ENCODE measurements around the gene CNN3. TPM values are rescaled to one million over a fixed set of nuclear protein-coding genes. Genes with fewer than 3 reads are reported as not detected.

Gene CNN3
- total and polyA plus RNA-seq, 2 of the 4 experiments (the other 2 are of a cell fraction): 249 to 552 TPM

- Histone ChIP-seq H3K27ac (ENCODE audit: insufficient read depth, low read length) (no peak overlapping the region), H3K4me3 (ENCODE audit: insufficient read depth, low read depth, low read length) (no peak overlapping the region), H2BK120ac (ENCODE audit: low read depth, low read length) (peak overlapping the region; percentile 85), H3K4me1 (ENCODE audit: control insufficient read depth, insufficient read depth, low read length) (peaks cover 14% of the 10 kb centered on the region), H3K18ac (ENCODE audit: low read depth, low read length) (peak overlapping the region; percentile 61; the same call in 1 of the 2 replicates), H2BK15ac (ENCODE audit: low read depth, low read length) (0 out of 3 replicates have a peak overlapping the region, but pooled peaks have one; percentile 15), H3K79me1 (ENCODE audit: low read depth in 1 of 2, low read length in 2 of 2) (no peaks in the 10 kb centered on the region; a peak in 1 of 4 replicates), H3K4ac (ENCODE audit: low read depth, low read length) (peak overlapping the region; percentile 39; the same call in 1 of the 2 replicates), H2AK9ac (replicated peaks; ENCODE audit: low read depth, low read length, poor library complexity) (no peak overlapping the region), H4K91ac (ENCODE audit: insufficient read depth, low read depth, low read length) (no peak overlapping the region), H3K27me3 (ENCODE audit: control insufficient read depth, insufficient read depth, low read length) (no peaks in the 10 kb centered on the region), H4K8ac (ENCODE audit: low read depth in 2 of 2, low read length in 2 of 2) (peak overlapping the region in 1 of 2 experiments; percentile 57; a peak in 3 of 4 replicates), H2BK20ac (ENCODE audit: low read depth, low read length) (peak overlapping the region; percentile 87; the same call in 1 of the 2 replicates), H4K5ac (ENCODE audit: low read depth, low read length) (no peak overlapping the region), H2AK5ac (ENCODE audit: low read depth, low read length) (no peak overlapping the region), H3K9me3 (ENCODE audit: control insufficient read depth, insufficient read depth, low read length) (no peaks in the 10 kb centered on the region), H3K14ac (replicated peaks; ENCODE audit: low read depth, low read length) (peak overlapping the region; percentile 61; the same call in 1 of the 2 replicates), H4K20me1 (ENCODE audit: insufficient read depth, low read length) (no peaks in the 10 kb centered on the region), H3K36me3 (ENCODE audit: control insufficient read depth, insufficient read depth, low read length) (no peaks in the 10 kb centered on the region), H2BK5ac (ENCODE audit: low read depth, low read length, poor library complexity, severe bottlenecking) (peak overlapping the region; percentile 75), H3K23ac (ENCODE audit: low read depth, low read length) (0 out of 2 replicates have a peak overlapping the region, but pooled peaks have one; percentile 42), H2AFZ (replicated peaks; ENCODE audit: low read length, poor library complexity) (no peak overlapping the region), H3K9ac (ENCODE audit: low read depth, low read length) (peak overlapping the region; percentile 63; the same call in 1 of the 2 replicates), H3K4me2 (ENCODE audit: low read depth, low read length) (peak overlapping the region; percentile 63; the same call in 1 of the 2 replicates), H3K9me1 (ENCODE audit: insufficient read depth, low read length) (0 out of 2 replicates have a peak, but pooled peaks cover 2% of the 10 kb centered on the region), H3K56ac (ENCODE audit: extremely low read depth, insufficient read depth, low read length) (peak overlapping the region; percentile 76)
- no peak for TF ChIP-seq BHLHE40 (IDR thresholded peaks at IDR 0.05; ENCODE audit: low read depth, low read length)
- TF ChIP-seq RAD21 (IDR thresholded peaks at IDR 0.05; ENCODE audit: low read length): no peak
- no peak for TF ChIP-seq CEBPB (IDR thresholded peaks at IDR 0.05; ENCODE audit: low read depth, low read length)
- TF ChIP-seq RFX5 (IDR thresholded peaks at IDR 0.05; ENCODE audit: low read depth, low read length): no peak
- no peak for TF ChIP-seq FOS (IDR thresholded peaks at IDR 0.05; ENCODE audit: low read depth, low read length)
- no peak for TF ChIP-seq ELK1 (IDR thresholded peaks at IDR 0.05; ENCODE audit: borderline replicate concordance, low read depth, low read length)
- no peak for TF ChIP-seq MXI1 (IDR thresholded peaks at IDR 0.05; ENCODE audit: borderline replicate concordance, low read depth, low read length)
- no peak for TF ChIP-seq CTCF (conservative IDR thresholded peaks at IDR 0.05; ENCODE audit: low read depth, low read length)
- no peak for TF ChIP-seq USF2 (IDR thresholded peaks at IDR 0.05; ENCODE audit: low read depth, low read length)
- no peak for TF ChIP-seq POLR2A (IDR thresholded peaks at IDR 0.05; ENCODE audit: low read depth, low read length)
- no peak for TF ChIP-seq MAZ (IDR thresholded peaks at IDR 0.05; ENCODE audit: borderline replicate concordance, low read depth, low read length)
- no peak for TF ChIP-seq RCOR1 (IDR thresholded peaks at IDR 0.05; ENCODE audit: insufficient replicate concordance, low read length)
- no peak for TF ChIP-seq MAFK (IDR thresholded peaks at IDR 0.05; ENCODE audit: low read depth, low read length)
- TF ChIP-seq CHD1 (IDR thresholded peaks at IDR 0.05; ENCODE audit: low read depth, low read length): no peak
- no peak for TF ChIP-seq SMC3 (IDR thresholded peaks at IDR 0.05; ENCODE audit: low read depth, low read length)
- no peak for TF ChIP-seq NFE2L2 (IDR thresholded peaks at IDR 0.05; ENCODE audit: low read depth, low read length)
- WGBS, 2 experiments (ENCODE audit: extremely low coverage in 2 of 2, insufficient read length in 1 of 2): no CpG with 5 or more reads among the region's 1 CpG
- ChIA-PET CTCF (no interaction called here), POLR2A (ENCODE audit: unreplicated experiment) (no interaction called here)
- dilution Hi-C loops (cut with HindIII; ENCODE audit: low sequenced_read_pairs, unreplicated experiment): no loop called here
- intact Hi-C loops (cut with micrococcal nuclease): loop anchor here (5.0 kb wide), 1 partner anchor 38 kb away; no protein-coding TSS in a partner anchor
- no TSS peak for BruUV-seq (replicated peaks)
- in situ Hi-C loops (cut with MboI; ENCODE audit: low sequenced_read_pairs): no loop called here
- DNase-seq: peak; percentile 67
- ATAC-seq (ENCODE audit: low read depth): peak; percentile 10
Measured at GRCh38 chr1:94974241-94974640, 47.3 kb upstream of the CNN3 start.

All from IMR-90 (cell line).